Activated T-helper 1 cell treated with anti-CD3 and anti-CD28 coated beads, Interleukin-2, amount 50 U/mL, for 16 hours (primary cell): ENCODE measurements around the gene ETV2.
"Not testable (repeated sequence)": the region's sequence is repeated elsewhere in the genome, so short reads cannot be mapped to it uniquely, and the experiment has no call there.

ENCODE experiments used
- DNase-seq, 2 donors: peaks; one replicate each; pipeline ENCODE4 v3.0.0-alpha.2; 2020; ENCODE audit warnings: low read depth in 1 of 2, low spot score in 1 of 2

Gene ETV2, protein sequence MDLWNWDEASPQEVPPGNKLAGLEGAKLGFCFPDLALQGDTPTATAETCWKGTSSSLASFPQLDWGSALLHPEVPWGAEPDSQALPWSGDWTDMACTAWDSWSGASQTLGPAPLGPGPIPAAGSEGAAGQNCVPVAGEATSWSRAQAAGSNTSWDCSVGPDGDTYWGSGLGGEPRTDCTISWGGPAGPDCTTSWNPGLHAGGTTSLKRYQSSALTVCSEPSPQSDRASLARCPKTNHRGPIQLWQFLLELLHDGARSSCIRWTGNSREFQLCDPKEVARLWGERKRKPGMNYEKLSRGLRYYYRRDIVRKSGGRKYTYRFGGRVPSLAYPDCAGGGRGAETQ

DNA sequence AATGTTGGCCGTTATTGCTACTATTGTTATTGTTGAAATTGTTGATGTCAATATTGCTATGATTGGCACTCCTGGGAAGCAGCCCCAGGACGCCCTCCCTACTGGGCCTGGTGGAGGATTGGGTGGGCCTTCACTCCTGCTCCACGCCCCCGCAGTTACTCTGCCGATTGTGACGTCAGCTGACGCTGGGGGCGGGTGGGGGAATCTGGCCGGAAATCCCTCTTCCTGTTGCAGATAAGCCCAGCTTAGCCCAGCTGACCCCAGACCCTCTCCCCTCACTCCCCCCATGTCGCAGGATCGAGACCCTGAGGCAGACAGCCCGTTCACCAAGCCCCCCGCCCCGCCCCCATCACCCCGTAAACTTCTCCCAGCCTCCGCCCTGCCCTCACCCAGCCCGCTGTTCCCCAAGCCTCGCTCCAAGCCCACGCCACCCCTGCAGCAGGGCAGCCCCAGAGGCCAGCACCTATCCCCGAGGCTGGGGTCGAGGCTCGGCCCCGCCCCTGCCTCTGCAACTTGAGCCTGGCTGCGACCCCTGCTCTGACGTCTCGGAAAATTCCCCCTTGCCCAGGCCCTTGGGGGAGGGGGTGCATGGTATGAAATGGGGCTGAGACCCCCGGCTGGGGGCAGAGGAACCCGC is at the start of gene ETV2:
Gene ETV2 (plus strand): TSS at position 231 of the 637 bp plus-strand sequence. CDS start 716 bp downstream, outside the sequence.
- DNase-seq = peak in 1 of 2 donors; percentile 24

DNA sequence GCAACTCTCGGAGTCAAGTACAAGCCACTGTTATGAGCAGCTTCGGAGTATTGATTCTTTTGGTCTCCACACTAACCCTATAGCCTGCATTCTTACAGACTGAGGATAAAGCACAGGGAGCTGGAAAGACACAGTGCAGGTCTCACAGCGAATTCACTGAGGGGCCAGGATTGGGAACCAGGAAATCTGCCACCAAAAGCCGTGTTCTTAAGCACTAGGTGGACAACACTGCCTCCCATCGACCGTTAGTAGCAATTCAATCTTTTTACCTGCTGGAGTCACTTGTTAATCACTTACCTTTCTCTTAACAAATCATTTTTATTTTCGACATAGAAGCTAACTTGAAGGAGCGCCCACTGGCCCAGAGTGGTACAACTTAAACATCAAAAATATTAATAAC is 49.3 kb upstream of the ETV2 start:
- DNase-seq = no peak

DNA sequence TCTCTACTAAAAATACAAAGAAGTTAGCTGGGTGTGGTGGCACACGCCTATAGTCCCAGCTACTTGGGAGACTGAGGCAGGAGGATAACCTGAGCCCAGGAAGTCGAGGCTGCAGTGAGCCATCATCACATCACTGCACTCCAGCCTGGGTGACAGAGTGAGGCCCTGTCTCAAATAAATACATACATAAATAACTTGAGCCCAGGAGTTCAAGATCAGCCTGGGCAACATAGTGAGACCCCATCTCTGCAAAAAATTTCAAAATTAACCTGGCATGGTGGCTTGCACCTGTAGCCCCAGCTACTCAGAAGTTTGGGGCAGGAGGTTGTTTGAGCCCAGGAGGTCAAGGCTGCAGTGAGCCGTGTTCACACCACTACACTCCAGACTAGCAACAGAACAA is 46.5 kb upstream of the ETV2 start:
- not testable (repeated sequence) for DNase-seq

DNA sequence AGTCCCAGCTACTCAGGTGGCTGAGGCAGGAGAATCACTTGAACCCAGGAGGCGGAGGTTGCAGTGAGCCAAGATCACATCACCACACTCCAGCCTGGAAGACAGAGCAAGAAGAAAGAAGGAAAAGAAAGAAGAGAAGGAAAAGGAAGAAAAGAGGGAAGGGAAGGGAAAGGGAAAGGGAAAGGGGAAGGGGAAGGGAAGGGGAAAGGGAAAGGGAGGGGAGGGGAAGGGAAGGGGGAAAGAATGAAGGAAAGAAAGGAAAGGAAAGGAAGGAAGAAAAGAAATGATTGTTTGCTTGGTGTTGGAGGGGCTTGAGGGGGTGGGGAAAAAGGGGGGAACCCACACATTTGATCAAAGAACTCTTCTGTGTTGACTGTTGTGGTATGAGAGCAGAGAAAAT is 45.6 kb upstream of the ETV2 start:
- no peak for DNase-seq

DNA sequence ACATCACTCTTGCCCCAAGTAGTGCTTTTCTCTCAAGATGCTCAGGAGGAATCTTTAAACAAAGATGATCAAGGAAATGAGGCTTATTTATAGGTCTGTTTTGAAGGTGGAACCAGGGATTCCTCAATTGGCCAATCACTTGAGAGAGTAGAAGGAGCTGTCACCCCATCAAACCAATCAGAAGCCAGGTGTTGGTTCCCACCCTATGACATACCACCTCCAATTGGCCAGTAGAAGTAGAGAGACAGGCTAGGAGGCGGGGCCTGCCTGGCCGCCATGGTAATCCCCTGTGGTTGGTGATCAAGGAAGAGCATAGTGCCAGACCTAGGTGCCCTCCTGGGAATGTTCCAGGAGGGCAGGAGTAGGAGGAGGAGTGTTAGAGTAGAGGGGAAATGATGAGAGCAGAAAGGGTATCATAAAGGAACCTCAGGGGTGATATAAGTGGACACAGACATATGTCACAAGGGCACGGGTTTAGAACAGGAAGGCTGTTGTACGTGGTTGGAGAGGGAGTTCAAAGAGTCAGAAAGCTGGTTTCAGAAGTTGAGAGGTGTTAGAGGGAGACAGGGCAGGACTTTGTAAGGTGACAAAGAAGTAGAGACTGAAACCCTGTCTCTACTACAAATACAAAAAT is 45.1 kb upstream of the ETV2 start:
- no peak for DNase-seq

DNA sequence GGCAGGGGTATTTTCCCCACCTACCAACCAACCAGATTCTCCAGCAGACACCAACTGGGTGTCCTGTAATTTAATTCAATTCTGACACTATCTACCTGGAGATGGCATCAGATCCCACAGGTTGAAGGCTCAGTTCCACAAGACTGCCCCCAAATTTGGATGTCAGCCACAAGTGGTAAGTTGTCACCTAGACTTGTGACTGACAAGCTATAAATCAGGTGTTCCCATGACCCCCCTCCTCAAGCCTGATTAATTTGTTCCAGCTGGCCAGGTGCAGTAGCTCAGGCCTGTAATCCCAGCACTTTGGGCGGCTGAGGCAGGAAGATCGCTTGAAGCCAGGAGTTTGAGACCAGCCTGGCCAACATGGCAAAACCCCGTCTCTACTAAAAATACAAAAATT is 39.6 kb upstream of the ETV2 start:
- DNase-seq = no peak

DNA sequence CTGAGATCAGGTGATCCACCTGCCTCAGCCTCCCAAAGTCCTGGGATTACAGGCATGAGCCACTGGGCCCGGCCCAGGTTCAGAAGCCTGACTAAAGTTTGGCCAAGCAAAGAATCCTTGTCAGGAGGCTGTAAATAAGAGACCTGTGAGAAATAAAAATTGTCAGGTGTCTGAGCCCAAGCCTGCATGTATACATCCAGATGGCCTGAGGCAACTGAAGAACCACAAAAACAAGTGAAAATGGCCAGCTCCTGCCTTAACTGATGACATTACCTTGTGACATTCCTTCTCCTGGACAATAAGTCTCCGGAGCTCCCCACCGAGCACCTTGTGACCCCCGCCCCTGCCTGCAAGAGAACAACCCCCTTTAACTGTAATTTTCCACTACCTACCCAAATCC is 37.1 kb upstream of the ETV2 start:
- DNase-seq = not testable (repeated sequence)

DNA sequence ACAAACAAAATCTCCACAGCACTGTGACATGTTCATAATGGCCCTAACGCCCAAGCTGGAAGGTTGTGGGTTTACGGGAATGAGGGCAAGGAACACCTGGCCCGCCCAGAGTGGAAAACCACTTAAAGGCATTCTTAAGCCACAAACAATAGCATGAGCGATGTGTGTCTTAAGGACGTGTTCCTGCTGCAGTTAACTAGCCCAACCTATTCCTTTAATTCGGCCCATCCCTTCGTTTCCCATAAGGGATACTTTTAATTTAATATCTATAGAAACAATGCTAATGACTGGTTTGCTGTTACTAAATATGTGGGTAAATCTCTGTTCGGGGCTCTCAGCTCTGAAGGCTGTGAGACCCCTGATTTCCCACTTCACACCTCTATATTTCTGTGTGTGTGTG is 34.4 kb upstream of the ETV2 start:
- not testable (repeated sequence) for DNase-seq

DNA sequence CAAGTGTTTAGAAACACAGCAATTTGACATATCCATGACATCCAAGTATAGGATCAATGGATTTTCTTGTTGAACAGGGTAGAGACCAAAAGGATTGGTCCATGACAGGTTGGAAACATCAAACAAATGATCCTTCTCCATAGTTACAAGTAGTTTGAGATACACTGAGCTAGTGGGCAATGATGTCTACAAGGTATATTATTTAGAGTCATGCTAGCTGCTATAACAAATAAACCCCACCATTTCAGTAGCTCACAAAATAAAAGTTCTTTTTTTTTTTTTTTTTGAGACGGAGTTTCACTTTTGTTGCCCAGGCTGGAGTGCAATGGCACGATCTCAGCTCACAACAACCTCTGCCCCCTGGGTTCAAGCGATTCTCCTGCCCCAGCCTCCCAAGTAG is 33.9 kb upstream of the ETV2 start:
- DNase-seq = no peak

GRCh38 chr19:35608251-35608650 is 33.3 kb upstream of the ETV2 start:
- DNase-seq = no peak

DNA sequence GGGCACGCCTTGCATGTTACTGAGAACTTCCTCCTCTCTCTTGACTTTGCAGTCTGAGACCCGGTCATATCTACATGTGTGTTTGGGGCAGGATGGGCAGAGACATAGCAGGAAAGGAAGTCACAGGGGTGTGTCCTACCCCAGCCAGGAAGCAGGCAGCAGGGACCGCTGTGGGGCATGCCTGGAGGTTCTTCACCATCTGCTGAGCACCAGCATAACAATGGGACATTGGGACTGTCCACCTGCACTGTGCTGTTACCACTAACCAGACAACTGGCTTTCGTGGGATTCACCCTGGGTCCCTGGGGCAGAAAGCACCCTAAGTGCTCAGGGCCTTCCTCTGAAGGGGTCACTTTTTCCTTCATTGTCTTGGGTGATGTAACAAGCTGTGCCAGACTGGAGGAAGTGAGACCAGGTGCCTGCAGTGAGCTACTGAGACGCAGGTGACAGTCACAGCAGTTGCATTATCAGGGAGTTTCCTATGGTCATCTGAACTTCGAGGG is 31.6 kb upstream of the ETV2 start:
- DNase-seq = no peak

- no peak for DNase-seq
Observed at GRCh38 chr19:35612224-35612558, 29.4 kb upstream of the ETV2 start.

- DNase-seq = peak; percentile 93 to 94
Observed at GRCh38 chr19:35612559-35613321, 28.8 kb upstream of the ETV2 start, which contains the start of gene HAUS5. Gene HAUS5 (plus strand): TSS chr19:35612735. CDS start chr19:35612795, 60 bp downstream.

GRCh38 chr19:35613574-35613973 is 28.0 kb upstream of the ETV2 start:
- no peak for DNase-seq

GRCh38 chr19:35615036-35615435 is 26.5 kb upstream of the ETV2 start:
- DNase-seq = no peak

DNA sequence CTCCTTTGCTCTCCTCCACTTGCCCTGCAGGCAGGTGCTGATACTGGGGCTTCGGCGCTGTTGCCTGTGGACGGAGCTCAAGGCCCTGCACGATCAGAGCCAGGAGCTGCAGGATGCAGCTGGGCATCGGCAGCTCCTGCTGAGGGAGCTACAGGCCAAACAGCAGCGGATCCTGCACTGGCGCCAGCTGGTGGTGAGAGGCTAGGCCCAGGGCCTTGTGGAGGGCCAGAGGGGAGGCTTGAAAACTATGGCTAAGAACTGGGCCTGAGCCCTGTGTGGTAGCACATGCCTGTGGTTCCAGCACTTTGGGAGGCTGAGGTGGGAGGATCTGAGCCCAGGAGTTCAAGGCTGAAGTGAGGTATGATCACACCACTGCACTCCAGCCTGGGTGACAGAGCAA is 22.7 kb upstream of the ETV2 start:
- DNase-seq = no peak

GRCh38 chr19:35619290-35619923 is 22.1 kb upstream of the ETV2 start:
- DNase-seq = no peak

DNA sequence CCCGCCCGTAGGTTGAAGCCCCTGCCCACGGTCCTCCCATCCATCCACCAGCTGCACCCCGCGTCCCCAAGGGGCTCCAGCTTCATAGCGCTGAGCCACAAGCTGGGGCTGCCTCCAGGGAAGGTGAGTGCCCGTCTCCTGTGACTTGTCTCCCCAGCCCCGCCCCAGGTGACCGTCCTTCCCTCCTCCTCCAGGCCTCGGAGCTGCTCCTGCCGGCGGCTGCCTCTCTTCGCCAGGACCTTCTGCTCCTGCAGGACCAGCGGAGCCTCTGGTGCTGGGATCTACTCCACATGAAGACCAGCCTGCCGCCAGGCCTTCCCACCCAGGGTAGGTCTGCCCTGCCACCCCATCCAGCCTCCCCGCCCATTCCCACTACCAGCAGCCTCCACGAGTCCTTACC is 21.5 kb upstream of the ETV2 start:
- no peak for DNase-seq

DNA sequence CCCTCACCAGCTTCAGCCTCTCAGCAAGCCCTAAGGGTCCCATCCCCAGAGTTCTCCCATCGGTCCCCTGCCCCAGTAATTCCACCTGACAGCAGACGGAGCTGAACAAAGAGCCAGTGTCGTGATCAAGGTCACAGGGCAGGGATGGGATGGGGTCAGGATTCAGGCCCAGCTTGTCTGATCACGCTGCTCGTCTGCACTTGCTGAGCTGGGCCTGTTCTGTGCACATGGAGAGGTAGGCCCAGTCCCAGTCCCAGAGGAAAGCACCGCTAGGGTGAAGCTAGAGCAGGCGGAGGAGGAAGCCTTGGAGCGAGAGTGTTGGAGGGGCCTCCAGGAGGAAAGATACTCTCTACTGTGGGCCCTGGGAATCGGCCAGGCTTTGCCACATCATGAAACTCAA is 19.8 kb upstream of the ETV2 start:
- no peak for DNase-seq

DNA sequence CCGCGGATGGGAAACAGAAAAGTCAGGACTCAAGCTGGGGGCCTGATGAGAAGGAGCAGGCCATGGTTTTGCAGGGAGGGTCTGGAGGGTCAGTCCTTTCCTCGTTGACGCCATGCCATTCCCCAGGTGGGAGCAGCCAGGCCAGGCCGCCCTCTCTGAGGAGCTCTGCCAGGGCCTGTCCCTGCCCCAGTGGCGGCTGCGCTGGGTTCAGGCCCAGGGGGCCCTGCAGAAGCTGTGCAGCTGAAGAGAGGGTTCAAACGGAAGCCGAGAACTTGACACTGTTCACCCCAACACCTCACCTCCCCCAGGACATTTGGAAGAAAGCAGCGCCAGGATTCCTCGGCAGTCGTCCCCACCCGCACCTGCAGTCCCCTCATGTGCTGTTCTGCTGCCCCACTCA is 18.8 kb upstream of the ETV2 start:
- DNase-seq = no peak
